DMS 273 (cell line): ENCODE data around the gene HOXC5.
"Not testable (repeated sequence)": the region's sequence is repeated elsewhere in the genome, so short reads cannot be mapped to it uniquely, and the experiment has no call there.

Source experiments
- DNase-seq: peaks from one replicate; lab custom pipeline; 2025; ENCODE audit not compliant: unreplicated experiment; lab: John Stamatoyannopoulos, UW

HOXC5 gene

DNA sequence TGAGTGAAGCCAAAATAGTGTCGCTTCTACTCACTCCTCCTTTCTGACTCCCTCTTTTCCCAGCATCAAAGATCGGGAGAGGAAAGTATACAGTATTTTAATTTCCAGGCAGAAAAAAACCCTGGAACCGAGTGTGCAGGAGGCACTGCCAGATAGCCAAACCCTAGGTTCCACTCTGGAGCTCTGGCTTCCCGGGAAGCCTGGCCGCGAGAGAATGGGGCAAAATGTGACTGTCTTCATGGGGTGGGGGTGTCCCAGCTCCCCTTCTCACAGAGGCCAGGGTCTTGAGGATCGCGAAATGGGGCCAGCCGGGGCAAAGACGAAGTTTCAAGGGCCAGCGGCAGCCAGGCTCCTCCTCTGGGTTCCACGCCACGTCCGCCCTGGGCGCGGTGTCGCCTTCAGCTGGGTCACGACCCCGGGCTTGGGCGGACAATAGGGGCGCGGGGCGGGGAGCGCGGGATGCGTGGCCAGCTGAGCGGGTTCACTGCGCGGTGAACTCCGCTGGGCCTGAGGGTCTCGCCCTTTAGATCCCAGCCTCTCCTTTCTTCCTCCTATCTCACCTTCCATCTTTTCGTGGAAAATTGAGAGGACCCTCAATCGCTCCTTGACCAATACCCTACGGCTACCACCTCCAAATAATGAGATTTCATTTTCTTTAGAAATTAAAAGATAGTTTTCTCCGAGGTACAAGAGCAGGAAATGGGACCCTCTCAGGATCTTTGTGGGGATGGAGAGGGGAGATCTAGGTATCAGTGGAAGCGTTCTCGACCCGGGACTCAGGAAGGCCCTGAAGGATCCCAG lies 27.5 kb downstream of the HOXC5 start:
- no peak for DNase-seq

GRCh38 chr12:54060975-54061778 lies 28.3 kb downstream of the HOXC5 start:
- no peak for DNase-seq

DNA sequence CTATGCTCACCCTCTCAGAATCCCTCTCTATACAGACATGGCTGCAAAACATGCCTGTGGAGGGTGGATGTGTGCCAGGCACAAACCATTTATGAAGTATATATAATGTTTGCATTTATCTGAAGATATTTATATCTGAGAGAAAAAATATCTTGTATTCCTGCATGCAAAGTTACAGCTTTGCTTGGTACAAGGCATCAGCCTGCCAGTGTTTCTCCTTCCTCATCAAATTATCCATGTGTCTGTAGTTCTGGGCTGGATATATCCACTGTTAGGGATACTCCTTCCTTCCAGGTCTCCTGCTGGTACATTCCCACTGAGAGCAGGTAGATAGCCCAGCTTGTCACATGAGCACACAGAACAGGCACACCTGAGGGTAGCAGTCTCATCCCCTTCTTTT lies 32.8 kb downstream of the HOXC5 start:
- DNase-seq, result no peak

GRCh38 chr12:54066408-54066807 lies 33.6 kb downstream of the HOXC5 start:
- DNase-seq, result no peak

DNA sequence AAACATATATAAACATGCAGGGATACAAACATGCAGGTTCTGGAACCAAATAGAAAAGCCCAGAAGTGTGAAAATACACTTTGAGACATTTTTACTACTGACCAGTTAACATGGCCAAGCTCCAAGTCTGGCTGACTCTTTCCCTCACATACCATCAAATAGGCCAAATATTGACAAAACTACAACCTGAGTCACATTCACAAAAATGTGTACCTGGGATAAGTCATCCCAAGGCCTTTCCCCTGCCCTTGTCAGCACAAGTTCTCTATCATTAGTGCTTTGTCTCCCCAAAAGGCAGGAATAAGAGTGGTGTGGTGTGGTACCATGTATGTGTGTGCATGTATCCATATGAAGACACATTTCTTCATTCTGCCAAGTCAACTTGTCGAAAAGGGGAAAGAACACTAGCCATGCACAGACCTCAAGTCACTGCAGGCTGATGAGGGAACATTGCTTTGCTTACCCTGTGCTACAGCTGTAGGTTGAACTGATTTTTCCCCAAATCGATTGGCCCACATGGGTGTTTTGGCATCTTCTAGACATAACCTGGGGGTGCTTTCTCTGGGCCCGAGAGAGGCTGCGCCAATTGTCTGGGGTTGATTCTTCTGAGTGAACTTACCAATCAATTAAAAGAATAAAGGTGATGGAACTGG lies 35.7 kb downstream of the HOXC5 start:
- DNase-seq, result no peak

DNA sequence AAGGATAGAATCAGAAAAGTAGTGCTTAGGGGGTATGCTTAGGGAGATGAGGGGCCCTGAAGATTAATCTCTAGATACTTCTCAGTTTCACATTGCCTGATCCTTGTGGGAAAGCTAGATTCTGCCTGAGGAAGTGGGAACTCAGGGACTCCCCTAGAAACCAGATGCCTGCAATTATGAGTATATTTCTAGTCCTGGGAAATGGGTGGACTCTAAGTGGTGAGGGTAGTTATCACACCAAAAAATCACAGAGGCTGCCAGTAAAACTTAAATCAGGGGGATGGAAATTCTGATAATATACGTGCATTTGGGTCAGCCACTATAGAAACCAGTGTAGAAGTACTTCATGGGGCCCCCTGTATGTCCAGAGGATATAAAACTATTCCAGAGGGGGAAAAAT lies 39.1 kb downstream of the HOXC5 start:
- DNase-seq, result no peak

- DNase-seq, result no peak
Measured at GRCh38 chr12:54074308-54074707, 41.5 kb downstream of the HOXC5 start.

DNA sequence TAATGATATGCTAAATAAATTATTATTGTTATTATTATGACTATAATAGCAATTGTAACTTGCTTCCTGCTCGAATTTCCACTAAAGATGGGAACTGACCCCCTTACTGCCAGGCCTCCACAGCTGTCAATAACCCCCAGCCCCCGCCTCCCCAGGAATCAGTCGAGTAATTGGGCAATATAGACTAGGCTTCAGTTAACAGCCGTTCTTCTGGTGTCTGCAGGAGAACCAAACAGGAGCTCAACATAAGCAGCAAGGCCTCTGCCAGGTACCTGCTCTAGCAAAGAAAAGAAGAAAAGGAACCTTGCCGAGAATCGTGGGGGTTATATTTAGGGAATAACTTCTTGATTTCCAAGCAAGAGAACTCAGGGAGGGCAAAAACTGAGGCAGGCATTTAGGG lies 42.6 kb downstream of the HOXC5 start:
- DNase-seq, result no peak

DNA sequence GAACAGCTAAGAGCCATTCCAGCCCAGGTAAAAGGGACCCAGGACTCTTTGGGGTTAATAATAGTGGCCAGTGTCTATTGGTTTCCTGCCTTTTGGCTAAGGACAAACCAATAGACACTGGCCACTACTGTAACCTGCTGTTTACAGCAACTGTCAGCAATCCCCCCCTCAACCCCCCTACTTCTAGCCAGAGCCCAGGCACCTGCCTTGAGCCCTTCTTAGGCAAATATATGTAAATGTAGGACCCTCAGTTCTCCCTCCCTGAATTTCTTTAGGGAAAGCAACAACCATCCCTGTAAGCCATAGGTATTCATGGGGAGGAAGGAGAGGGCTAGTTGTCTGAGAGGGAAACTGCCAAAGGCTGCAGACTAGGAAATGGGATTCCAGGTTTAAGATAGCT lies 43.1 kb downstream of the HOXC5 start:
- no peak for DNase-seq

- not testable (repeated sequence) for DNase-seq
Measured at GRCh38 chr12:54077843-54078242, 45.0 kb downstream of the HOXC5 start.

DNA sequence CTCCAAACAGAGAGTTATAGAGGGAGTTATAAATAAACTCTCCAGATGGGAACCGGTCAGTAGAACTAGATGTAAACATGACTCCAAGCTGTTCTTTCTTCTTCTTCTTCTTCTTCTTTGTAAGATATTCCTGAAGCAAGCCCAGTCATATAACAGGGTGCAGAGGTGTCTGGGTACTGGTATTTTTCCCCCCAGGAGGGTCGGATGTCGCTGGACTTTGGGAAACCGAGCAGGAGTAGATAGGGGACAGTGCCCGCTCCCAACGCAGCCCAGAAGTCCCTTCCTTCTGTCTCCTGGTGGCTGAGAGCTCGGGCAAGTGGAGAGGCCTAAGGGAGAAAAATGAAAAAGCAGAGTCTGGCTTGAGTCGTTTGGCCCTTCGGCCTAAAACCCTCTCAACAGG lies 46.3 kb downstream of the HOXC5 start:
- peak; percentile 56 for DNase-seq

DNA sequence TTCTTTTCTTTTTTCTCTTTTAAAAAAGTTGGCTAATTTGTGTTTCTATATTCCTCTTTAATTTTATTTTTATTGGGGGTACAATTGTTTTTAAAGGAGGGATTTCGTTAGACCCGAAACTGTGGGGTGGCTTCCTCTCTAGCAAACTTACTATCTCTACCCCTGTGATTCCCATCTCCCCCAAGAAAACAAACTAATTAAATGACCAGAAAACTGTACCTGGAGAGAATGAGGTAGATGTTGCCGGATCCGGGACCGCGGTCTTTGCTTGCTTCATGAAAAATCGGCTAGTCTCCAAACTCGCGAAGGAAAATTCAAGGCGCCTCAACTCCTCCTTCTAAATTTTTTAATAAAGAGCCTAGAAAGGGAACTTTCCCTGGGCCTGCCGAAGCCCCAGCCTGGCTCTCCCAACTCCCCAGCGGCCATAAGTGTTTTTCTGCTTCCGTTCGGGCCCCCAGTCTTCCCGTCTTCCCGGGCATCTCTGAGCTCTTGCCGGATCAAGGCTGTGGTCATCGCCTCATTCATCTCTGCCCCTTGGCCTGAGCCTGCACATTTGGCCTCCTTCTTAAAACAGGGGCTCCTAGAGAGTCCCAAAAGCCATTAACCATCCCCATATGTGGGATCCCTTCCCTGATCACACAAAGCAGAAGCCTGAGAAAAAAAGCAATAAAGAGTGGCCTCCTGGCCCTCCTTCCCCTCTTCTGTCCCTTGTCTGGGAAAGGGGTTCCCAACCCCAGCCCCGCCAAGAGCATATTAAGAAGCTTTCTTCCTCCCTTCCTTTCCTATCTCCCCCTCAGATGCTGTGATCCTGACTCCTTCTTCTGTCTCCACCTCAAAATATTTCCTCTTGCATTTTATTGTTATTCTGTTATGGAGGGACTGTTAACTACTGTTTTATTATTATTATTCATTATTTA lies 47.4 kb downstream of the HOXC5 start:
- DNase-seq, result not testable (repeated sequence)

DNA sequence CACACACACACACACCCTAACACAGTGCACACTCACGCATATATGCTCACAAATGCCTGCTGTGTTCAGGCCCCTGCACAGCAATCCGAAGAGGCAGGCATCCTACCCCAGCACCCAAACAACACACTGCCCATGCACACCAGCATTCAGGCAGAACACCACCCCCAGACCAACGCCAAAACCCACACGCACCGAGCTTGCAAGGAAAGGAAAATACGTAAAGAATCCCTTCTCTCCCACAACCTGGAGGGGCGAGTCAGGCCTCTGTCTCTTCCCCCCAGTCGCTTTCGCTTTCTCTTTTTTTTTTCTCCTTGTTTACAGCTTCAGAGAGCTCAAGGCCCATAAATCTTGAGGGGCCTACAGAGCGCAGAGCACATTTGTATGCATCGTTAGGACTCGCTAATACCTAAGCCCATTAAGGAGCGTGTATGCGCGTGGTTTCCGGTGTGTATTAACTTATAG lies 48.2 kb downstream of the HOXC5 start:
- DNase-seq, result not testable (repeated sequence)

GRCh38 chr12:54081581-54082396 lies 48.9 kb downstream of the HOXC5 start:
- DNase-seq, result not testable (repeated sequence)

GRCh38 chr12:54082397-54082892 lies 49.6 kb downstream of the HOXC5 start:
- peak; percentile 66 for DNase-seq
